ENCODE results near the gene MAS1.

MAS1 gene

GRCh38 chr6:159929819-159930218, 39.0 kb downstream of the MAS1 start:
- Histone ChIP-seq H3F3A (ENCODE audit: control insufficient read depth, insufficient read depth) (no peaks in the 10 kb centered on the region), H3K4me1 (ENCODE audit: control insufficient read depth, low read length) (peaks cover 11% of the 10 kb centered on the region), H3K4me2 (ENCODE audit: low read length) (no peak overlapping the region), H3K4me3 (ENCODE audit: low read length) (no peak overlapping the region), H3K36me3 (ENCODE audit: control insufficient read depth, low read length) (no peaks in the 10 kb centered on the region), H3K27ac (ENCODE audit: low read depth, low read length) (no peak overlapping the region), H3K9me3 (ENCODE audit: control insufficient read depth, insufficient read depth, low read length) (no peaks in the 10 kb centered on the region), H4K20me1 (ENCODE audit: control insufficient read depth, insufficient read depth, low read depth, low read length) (no peaks in the 10 kb centered on the region), H3K27me3 (ENCODE audit: control insufficient read depth, low read length) (0 out of 2 replicates have a peak, but pooled peaks cover 3% of the 10 kb centered on the region), H3K9me2 (replicated peaks; ENCODE audit: control insufficient read depth, low read length) (no peaks in the 10 kb centered on the region), H3K79me2 (ENCODE audit: control insufficient read depth, low read length) (no peaks in the 10 kb centered on the region)
- TF ChIP-seq CTCF (IDR thresholded peaks at IDR 0.05; ENCODE audit: low read depth, low read length, poor library complexity, severe bottlenecking) = no peak

- Histone ChIP-seq H3K79me2 (ENCODE audit: control insufficient read depth, low read length) (no peaks in the 10 kb centered on the region), H3K4me1 (ENCODE audit: control insufficient read depth, low read length) (peaks cover 11% of the 10 kb centered on the region), H3K27ac (ENCODE audit: low read depth, low read length) (no peak overlapping the region), H3K9me2 (replicated peaks; ENCODE audit: control insufficient read depth, low read length) (no peaks in the 10 kb centered on the region), H3K27me3 (ENCODE audit: control insufficient read depth, low read length) (0 out of 2 replicates have a peak, but pooled peaks cover 3% of the 10 kb centered on the region), H3K36me3 (ENCODE audit: control insufficient read depth, low read length) (no peaks in the 10 kb centered on the region), H3K9me3 (ENCODE audit: control insufficient read depth, insufficient read depth, low read length) (no peaks in the 10 kb centered on the region), H3K4me2 (ENCODE audit: low read length) (no peak overlapping the region), H3F3A (ENCODE audit: control insufficient read depth, insufficient read depth) (no peaks in the 10 kb centered on the region), H4K20me1 (ENCODE audit: control insufficient read depth, insufficient read depth, low read depth, low read length) (no peaks in the 10 kb centered on the region), H3K4me3 (ENCODE audit: low read length) (no peak overlapping the region)
- TF ChIP-seq EZH2phosphoT487 (IDR thresholded peaks at IDR 0.05; ENCODE audit: borderline replicate concordance, low read length) = no peak
- TF ChIP-seq CTCF (IDR thresholded peaks at IDR 0.05; ENCODE audit: low read depth, low read length, poor library complexity, severe bottlenecking) = no peak
These were observed 40.3 kb downstream of the MAS1 start for GRCh38 chr6:159931112-159931511.

GRCh38 chr6:159931846-159932245, 41.1 kb downstream of the MAS1 start:
- H3K9me3 ChIP-seq (ENCODE audit: control insufficient read depth, insufficient read depth, low read length) = no peaks in the 10 kb centered on the region

More at GRCh38 chr6:159931846-159932245, 41.1 kb downstream of the MAS1 start:
- H3K27ac ChIP-seq (ENCODE audit: low read depth, low read length) = no peak overlapping the region
- TF ChIP-seq EZH2phosphoT487 (IDR thresholded peaks at IDR 0.05; ENCODE audit: borderline replicate concordance, low read length) (no peak), CTCF (IDR thresholded peaks at IDR 0.05; ENCODE audit: low read depth, low read length, poor library complexity, severe bottlenecking) (no peak)
- H3K9me2 ChIP-seq (replicated peaks; ENCODE audit: control insufficient read depth, low read length) = no peaks in the 10 kb centered on the region
- H3K4me2 ChIP-seq (ENCODE audit: low read length) = no peak overlapping the region
- no peaks in the 10 kb centered on the region for H4K20me1 ChIP-seq (ENCODE audit: control insufficient read depth, insufficient read depth, low read depth, low read length)
- H3F3A ChIP-seq (ENCODE audit: control insufficient read depth, insufficient read depth) = no peaks in the 10 kb centered on the region
- no peaks in the 10 kb centered on the region for H3K36me3 ChIP-seq (ENCODE audit: control insufficient read depth, low read length)
- H3K27me3 ChIP-seq (ENCODE audit: control insufficient read depth, low read length) = peaks cover 9% of the 10 kb centered on the region
- H3K79me2 ChIP-seq (ENCODE audit: control insufficient read depth, low read length) = no peaks in the 10 kb centered on the region
- peaks cover 11% of the 10 kb centered on the region for H3K4me1 ChIP-seq (ENCODE audit: control insufficient read depth, low read length)
- H3K4me3 ChIP-seq (ENCODE audit: low read length) = no peak overlapping the region
